Astrocyte (in vitro differentiated cells and primary cell): ENCODE measurements around the gene TMEM258. TPM values are rescaled to one million over a fixed set of nuclear protein-coding genes. Genes with fewer than 3 reads are reported as not detected.

Experiments used
- DNase-seq: peaks from one replicate; pipeline ENCODE4 v3.0.0-alpha.2; 2010; ENCODE audit warnings: low read depth
- FAIRE-seq: peaks from 2 replicates; lab custom pipeline; 2011; peaks lifted over from hg19 to GRCh38; lab: Jason Lieb, UNC
- H2AFZ ChIP-seq: 2 replicates; pipeline ENCODE4 v1.6.0; 2012; ENCODE audit warnings: low read depth, low read length, inconsistent platforms
- H3K27ac ChIP-seq: 2 replicates; pipeline ENCODE4 v1.5.1; 2011; ENCODE audit warnings: low read depth, low read length, inconsistent platforms
- H3K27me3 ChIP-seq: 2 replicates; pipeline ENCODE4 v1.6.0; 2011; ENCODE audit warnings: low read length, inconsistent platforms; ENCODE audit not compliant: insufficient read depth
- H3K36me3 ChIP-seq: 2 replicates; pipeline ENCODE4 v1.5.1; 2011; ENCODE audit warnings: low read length, inconsistent platforms; ENCODE audit not compliant: insufficient read depth
- H3K4me1 ChIP-seq: 2 replicates; pipeline ENCODE4 v1.5.1; 2011; ENCODE audit warnings: low read length, inconsistent platforms; ENCODE audit not compliant: insufficient read depth
- H3K4me2 ChIP-seq: 2 replicates; pipeline ENCODE4 v1.6.0; 2012; ENCODE audit warnings: low read length, inconsistent platforms
- H3K4me3 ChIP-seq: 2 replicates; pipeline ENCODE4 v1.5.1; 2011; ENCODE audit warnings: low read depth, mild to moderate bottlenecking, low read length, inconsistent platforms; ENCODE audit not compliant: insufficient read depth
- H3K79me2 ChIP-seq: 2 replicates; pipeline ENCODE4 v1.6.0; 2012; ENCODE audit warnings: mild to moderate bottlenecking, low read length, inconsistent platforms; ENCODE audit not compliant: insufficient read depth
- H3K9ac ChIP-seq: 2 replicates; pipeline ENCODE4 v1.6.0; 2012; ENCODE audit warnings: mild to moderate bottlenecking, low read length, inconsistent platforms
- H3K9me3 ChIP-seq: 2 replicates; pipeline ENCODE4 v1.5.1; 2012; ENCODE audit warnings: low read depth, mild to moderate bottlenecking, low read length, inconsistent platforms; ENCODE audit not compliant: insufficient read depth
- H4K20me1 ChIP-seq: 2 replicates; pipeline ENCODE4 v1.6.0; 2012; ENCODE audit warnings: low read length, inconsistent platforms; ENCODE audit not compliant: insufficient read depth
- H3K27ac Mint-ChIP-seq: one replicate; pipeline ENCODE4 v1.8.0; 2021; ENCODE audit warnings: mild to moderate bottlenecking, mixed read lengths; ENCODE audit not compliant: unreplicated experiment
- H3K27me3 Mint-ChIP-seq: one replicate; pipeline ENCODE4 v1.8.0; 2021; ENCODE audit warnings: low read depth, mixed read lengths; ENCODE audit not compliant: unreplicated experiment
- H3K36me3 Mint-ChIP-seq: one replicate; pipeline ENCODE4 v1.8.0; 2021; ENCODE audit warnings: low read depth, mixed read lengths; ENCODE audit not compliant: unreplicated experiment
- H3K4me1 Mint-ChIP-seq: one replicate; pipeline ENCODE4 v1.8.0; 2021; ENCODE audit warnings: low read depth, mixed read lengths; ENCODE audit not compliant: unreplicated experiment
- H3K4me3 Mint-ChIP-seq: one replicate; pipeline ENCODE4 v1.8.0; 2021; ENCODE audit warnings: mild to moderate bottlenecking, moderate library complexity, mixed read lengths; ENCODE audit not compliant: unreplicated experiment
- H3K9me3 Mint-ChIP-seq: one replicate; pipeline ENCODE4 v1.8.0; 2021; ENCODE audit warnings: mild to moderate bottlenecking, mixed read lengths; ENCODE audit not compliant: unreplicated experiment
- EZH2 ChIP-seq: IDR thresholded peaks from 2 replicates; pipeline ENCODE4 v1.6.1; 2012; ENCODE audit warnings: mild to moderate bottlenecking, low read length, inconsistent platforms; ENCODE audit not compliant: insufficient read depth
- total RNA-seq: library from RNA; stranded (reverse); gene quantifications from 2 replicates; pipeline ENCODE4 v1.2.1, GENCODE V29; 2021
- TF ChIP-seq, protein P1 (sequence below): IDR thresholded peaks from 2 replicates; pipeline ENCODE4 v1.5.1; 2011; ENCODE audit warnings: low read depth, mild to moderate bottlenecking, inconsistent platforms, low read length, moderate library complexity; ENCODE audit not compliant: insufficient read depth

TMEM258 gene
- total RNA-seq, 1 donor from 2014 or later = 98.6 TPM

DNA sequence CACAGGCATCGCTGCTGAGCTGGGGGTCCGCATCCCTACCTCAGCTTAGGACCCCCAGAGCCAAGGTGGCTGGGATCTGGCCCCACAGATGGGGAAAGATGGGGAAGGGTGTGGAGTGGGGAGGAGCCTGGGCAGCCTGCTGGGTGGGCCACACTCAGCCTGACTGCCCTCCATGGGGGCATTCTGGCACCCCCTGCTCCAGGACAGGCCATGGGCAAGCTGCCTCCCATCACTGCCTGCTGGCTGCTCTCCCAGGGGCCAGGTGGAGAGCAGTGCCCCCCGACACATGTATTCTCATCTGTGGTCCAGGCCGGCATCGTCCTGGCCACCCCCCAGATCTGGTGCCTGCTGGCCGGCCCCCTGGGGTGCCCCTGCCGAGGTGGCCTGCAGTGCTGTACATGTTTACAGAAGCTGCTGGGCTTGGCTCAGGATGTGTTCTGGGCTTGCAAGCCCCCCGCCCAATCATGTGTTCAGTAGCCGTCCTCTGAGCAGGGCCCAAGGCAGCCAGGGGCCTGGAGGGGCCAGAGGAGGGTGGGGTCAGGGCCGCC is 47.7 kb downstream of the TMEM258 start:
- Mint-ChIP-seq H3K4me3 (no peak overlapping the region), H3K27ac (no peak overlapping the region), H3K27me3 (peaks cover 3% of the 10 kb centered on the region), H3K9me3 (no peaks in the 10 kb centered on the region), H3K4me1 (peaks cover 9% of the 10 kb centered on the region), H3K36me3 (peaks cover 5% of the 10 kb centered on the region)
- Histone ChIP-seq H3K4me3 (no peak overlapping the region), H3K9ac (no peak overlapping the region), H3K79me2 (no peaks in the 10 kb centered on the region), H3K36me3 (no peaks in the 10 kb centered on the region), H3K9me3 (no peaks in the 10 kb centered on the region), H2AFZ (no peak overlapping the region), H3K27me3 (no peaks in the 10 kb centered on the region), H3K4me2 (no peak overlapping the region), H3K27ac (no peak overlapping the region), H4K20me1 (no peaks in the 10 kb centered on the region), H3K4me1 (peaks cover 18% of the 10 kb centered on the region)
- DNase-seq (no peak), FAIRE-seq (no peak)
- TF ChIP-seq, protein P1, sequence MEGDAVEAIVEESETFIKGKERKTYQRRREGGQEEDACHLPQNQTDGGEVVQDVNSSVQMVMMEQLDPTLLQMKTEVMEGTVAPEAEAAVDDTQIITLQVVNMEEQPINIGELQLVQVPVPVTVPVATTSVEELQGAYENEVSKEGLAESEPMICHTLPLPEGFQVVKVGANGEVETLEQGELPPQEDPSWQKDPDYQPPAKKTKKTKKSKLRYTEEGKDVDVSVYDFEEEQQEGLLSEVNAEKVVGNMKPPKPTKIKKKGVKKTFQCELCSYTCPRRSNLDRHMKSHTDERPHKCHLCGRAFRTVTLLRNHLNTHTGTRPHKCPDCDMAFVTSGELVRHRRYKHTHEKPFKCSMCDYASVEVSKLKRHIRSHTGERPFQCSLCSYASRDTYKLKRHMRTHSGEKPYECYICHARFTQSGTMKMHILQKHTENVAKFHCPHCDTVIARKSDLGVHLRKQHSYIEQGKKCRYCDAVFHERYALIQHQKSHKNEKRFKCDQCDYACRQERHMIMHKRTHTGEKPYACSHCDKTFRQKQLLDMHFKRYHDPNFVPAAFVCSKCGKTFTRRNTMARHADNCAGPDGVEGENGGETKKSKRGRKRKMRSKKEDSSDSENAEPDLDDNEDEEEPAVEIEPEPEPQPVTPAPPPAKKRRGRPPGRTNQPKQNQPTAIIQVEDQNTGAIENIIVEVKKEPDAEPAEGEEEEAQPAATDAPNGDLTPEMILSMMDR = no peak
- TF ChIP-seq EZH2 = no peak

DNA sequence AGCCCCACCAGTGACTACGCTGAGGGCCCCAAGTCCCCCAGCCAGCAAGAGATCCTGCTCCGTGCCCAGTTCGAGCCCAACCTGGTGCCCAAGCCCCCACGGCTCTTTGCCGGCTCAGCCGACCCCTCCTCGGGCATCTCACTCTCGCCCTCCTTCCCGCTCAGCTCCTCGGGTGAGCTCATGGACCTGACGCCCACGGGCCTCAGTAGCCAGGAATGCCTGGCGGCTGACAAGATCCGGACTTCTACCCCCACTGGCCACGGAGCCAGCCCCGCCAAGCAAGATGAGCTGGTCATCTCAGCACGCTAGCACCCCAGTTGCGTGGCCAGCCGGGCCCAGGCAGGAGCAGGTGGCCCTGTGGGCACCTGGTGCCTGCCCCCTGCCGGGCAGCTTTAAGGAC is 48.2 kb downstream of the TMEM258 start:
- FAIRE-seq (no peak), DNase-seq (peak; percentile 55)
- TF ChIP-seq, protein P1 = no peak
- TF ChIP-seq EZH2 = no peak
- H3K27me3 Mint-ChIP-seq = peaks cover 3% of the 10 kb centered on the region
- H3K27ac Mint-ChIP-seq = no peak overlapping the region
- Histone ChIP-seq H3K4me2 (no peak overlapping the region), H3K79me2 (no peaks in the 10 kb centered on the region), H3K27me3 (no peaks in the 10 kb centered on the region), H3K27ac (no peak overlapping the region), H3K4me3 (no peak overlapping the region), H3K9me3 (no peaks in the 10 kb centered on the region), H2AFZ (no peak overlapping the region), H3K36me3 (no peaks in the 10 kb centered on the region), H4K20me1 (no peaks in the 10 kb centered on the region), H3K9ac (no peak overlapping the region), H3K4me1 (peaks cover 13% of the 10 kb centered on the region)
- no peak overlapping the region for H3K4me3 Mint-ChIP-seq
- peaks cover 5% of the 10 kb centered on the region for H3K36me3 Mint-ChIP-seq
- H3K4me1 Mint-ChIP-seq = peaks cover 4% of the 10 kb centered on the region
- no peaks in the 10 kb centered on the region for H3K9me3 Mint-ChIP-seq

DNA sequence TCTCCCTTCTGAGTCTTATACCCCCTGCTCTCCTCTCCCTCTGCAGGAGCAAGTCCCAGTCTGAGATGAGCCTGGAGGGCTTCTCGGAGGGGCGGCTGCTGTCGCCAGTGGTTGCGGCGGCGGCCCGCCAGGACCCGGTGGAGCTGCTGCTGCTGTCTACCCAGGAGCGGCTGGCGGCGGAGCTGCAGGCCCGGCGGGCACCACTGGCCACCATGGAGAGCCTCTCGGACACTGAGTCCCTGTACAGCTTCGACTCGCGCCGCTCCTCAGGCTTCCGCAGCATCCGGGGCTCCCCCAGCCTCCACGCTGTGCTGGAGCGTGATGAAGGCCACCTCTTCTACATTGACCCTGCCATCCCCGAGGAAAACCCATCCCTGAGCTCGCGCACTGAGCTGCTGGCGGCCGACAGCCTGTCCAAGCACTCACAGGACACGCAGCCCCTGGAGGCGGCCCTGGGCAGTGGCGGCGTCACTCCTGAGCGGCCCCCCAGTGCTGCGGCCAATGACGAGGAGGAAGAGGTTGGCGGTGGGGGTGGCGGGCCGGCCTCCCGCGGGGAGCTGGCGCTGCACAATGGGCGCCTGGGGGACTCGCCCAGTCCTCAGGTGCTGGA is 48.8 kb downstream of the TMEM258 start:
- Histone ChIP-seq H3K4me3 (no peak overlapping the region), H3K27me3 (no peaks in the 10 kb centered on the region), H3K79me2 (no peaks in the 10 kb centered on the region), H3K4me1 (peaks cover 9% of the 10 kb centered on the region), H3K27ac (no peak overlapping the region), H4K20me1 (no peaks in the 10 kb centered on the region), H3K36me3 (no peaks in the 10 kb centered on the region), H3K9me3 (no peaks in the 10 kb centered on the region), H3K9ac (no peak overlapping the region), H3K4me2 (no peak overlapping the region), H2AFZ (no peak overlapping the region)
- peaks cover 3% of the 10 kb centered on the region for H3K27me3 Mint-ChIP-seq
- TF ChIP-seq, protein P1 = no peak
- no peak for TF ChIP-seq EZH2
- H3K4me1 Mint-ChIP-seq = peaks cover 3% of the 10 kb centered on the region
- no peak overlapping the region for H3K27ac Mint-ChIP-seq
- no peaks in the 10 kb centered on the region for H3K9me3 Mint-ChIP-seq
- DNase-seq (no peak), FAIRE-seq (no peak)
- no peak overlapping the region for H3K4me3 Mint-ChIP-seq
- H3K36me3 Mint-ChIP-seq = peaks cover 5% of the 10 kb centered on the region
